GM19043 (cell line): ENCODE data around the gene ADCY3.

Experiments
- ATAC-seq: cut with Tn5 transposase; IDR thresholded peaks from one replicate; pipeline ENCODE4 v1.9.1; 2021; ENCODE audit warnings: low read depth; ENCODE audit not compliant: unreplicated experiment

Gene ADCY3

GRCh38 chr2:24908461-24908901 lies 11.6 kb downstream of the ADCY3 start:
- ATAC-seq: no peak

- ATAC-seq: no peak
Observed at GRCh38 chr2:24907116-24907515, 12.9 kb downstream of the ADCY3 start.

GRCh38 chr2:24906466-24906865 lies 13.6 kb downstream of the ADCY3 start:
- ATAC-seq: no peak

- no peak for ATAC-seq
Observed at GRCh38 chr2:24903161-24904103, 16.6 kb downstream of the ADCY3 start.

- ATAC-seq: no peak
Observed at GRCh38 chr2:24899361-24899910, 20.6 kb downstream of the ADCY3 start.

GRCh38 chr2:24898122-24899109 lies 21.6 kb downstream of the ADCY3 start:
- ATAC-seq: no peak

GRCh38 chr2:24894750-24895149 lies 25.3 kb downstream of the ADCY3 start:
- no peak for ATAC-seq

GRCh38 chr2:24893934-24894333 lies 26.1 kb downstream of the ADCY3 start:
- ATAC-seq: no peak

- no peak for ATAC-seq
Observed at GRCh38 chr2:24892928-24893327, 27.1 kb downstream of the ADCY3 start.

- ATAC-seq: no peak
Observed at GRCh38 chr2:24891201-24891600, 28.8 kb downstream of the ADCY3 start.

GRCh38 chr2:24889221-24889620 lies 30.8 kb downstream of the ADCY3 start:
- no peak for ATAC-seq

GRCh38 chr2:24888177-24888576 lies 31.9 kb downstream of the ADCY3 start:
- no peak for ATAC-seq

GRCh38 chr2:24887307-24887874 lies 32.6 kb downstream of the ADCY3 start:
- ATAC-seq: no peak

GRCh38 chr2:24886691-24887304 lies 33.2 kb downstream of the ADCY3 start:
- no peak for ATAC-seq

- no peak for ATAC-seq
Observed at GRCh38 chr2:24886126-24886501, 33.9 kb downstream of the ADCY3 start.

GRCh38 chr2:24885221-24886125 lies 34.6 kb downstream of the ADCY3 start:
- no peak for ATAC-seq

GRCh38 chr2:24883946-24884345 lies 36.1 kb downstream of the ADCY3 start:
- ATAC-seq: no peak

GRCh38 chr2:24881623-24882022 lies 38.4 kb downstream of the ADCY3 start:
- ATAC-seq: no peak

GRCh38 chr2:24881158-24881557 lies 38.9 kb downstream of the ADCY3 start:
- no peak for ATAC-seq
